Body of pancreas (tissue), 4 donors: ENCODE results near the gene TPD52L2. TPM values are rescaled to one million over a fixed set of nuclear protein-coding genes. Genes with fewer than 3 reads are reported as not detected.

Experiments
- ATAC-seq: fragments of 150-250 bp; one replicate; pipeline ENCODE4 v1.9.1; 2016
- DNase-seq, 4 donors: peaks; one replicate each; pipeline ENCODE4 v3.0.0-alpha.2; 2019
- H3K27ac ChIP-seq, 4 donors: fragments of 200-600 bp; sonication (generic); 1 replicate in 3 of 4; 2 replicates in 1 of 4; pipeline versions ENCODE4 v1.5.1 to v1.6.1; 2016 to 2019; ENCODE audit warnings: mild to moderate bottlenecking in 1 of 4, mixed read lengths in 1 of 4, moderate library complexity in 1 of 4
- H3K27me3 ChIP-seq, 2 donors: fragments of 200-600 bp; sonication (generic); one replicate each; pipeline ENCODE4 v1.6.0; 2016; ENCODE audit warnings: mild to moderate bottlenecking in 1 of 2
- H3K36me3 ChIP-seq, 2 donors: fragments of 200-600 bp; sonication (generic); replicated peaks in 1 of 2; 2 replicates each; pipeline ENCODE4 v1.5.1; 2016; ENCODE audit warnings: low read depth in 2 of 2; ENCODE audit not compliant: insufficient read depth in 1 of 2
- H3K4me1 ChIP-seq: fragments of 200-600 bp; sonication (generic); one replicate; pipeline ENCODE4 v1.6.0; 2016
- H3K4me3 ChIP-seq, 2 donors: fragments of 200-600 bp; sonication (generic); 1 replicate in 1 of 2; 2 replicates in 1 of 2; pipeline ENCODE4 v1.5.1; 2016 to 2019
- H3K9me3 ChIP-seq, 3 donors: fragments of 200-600 bp; sonication (generic); 1 replicate in 2 of 3; 2 replicates in 1 of 3; pipeline ENCODE4 v1.5.1; 2016
- CTCF ChIP-seq, 7 experiments: fragments of 450-650 bp in 4 of 7; fragments of 200-600 bp in 3 of 7; sonication (generic) in 3 of 7; IDR thresholded peaks; one replicate each; pipeline ENCODE4 v1.5.1; 2016 to 2019; ENCODE audit warnings: antibody characterized with exemption in 7 of 7
- POLR2A ChIP-seq, 3 donors: fragments of 450-650 bp; IDR thresholded peaks; one replicate each; pipeline ENCODE4 v1.6.1; 2016; ENCODE audit warnings: antibody characterized with exemption in 3 of 3, mild to moderate bottlenecking in 2 of 3
- WGBS, 2 donors: methylation state at CpG; one replicate each; pipeline ENCODE4 v1.1.5; 2017; 5-methylcytosine and 5-hydroxymethylcytosine counted together
- intact Hi-C: fragments of 100-400 bp; cut with DNase I; formaldehyde crosslinking; loops from one replicate; pipeline ENCODE4 v1.15.1; 2023
- total RNA-seq, 2 donors: library from RNA; depleted of rRNA; stranded (reverse); fragments of >200 nt; gene quantifications; one replicate each; pipeline ENCODE4 v1.1.0, GENCODE V29; 2016

The TPD52L2 gene
- 10 to 100 TPM; 31.4 to 47.1 TPM for total RNA-seq

- H3K9me3 ChIP-seq, result no peaks in the 10 kb centered on the region
- no peaks in the 10 kb centered on the region for H3K27me3 ChIP-seq
- peaks cover 0 to 9% of the 10 kb centered on the region in 2 donors for H3K36me3 ChIP-seq
- peak within 1 kb of the TSS; percentile 69 to 96 for H3K4me3 ChIP-seq
- H3K4me1 ChIP-seq, result peaks cover 27% of the 10 kb centered on the region
- TF ChIP-seq CTCF (IDR thresholded peaks at IDR 0.05), result peak in 1 of 7 experiments; percentile 31
- peak; percentile 96 to 99 (median 99) for TF ChIP-seq POLR2A (IDR thresholded peaks at IDR 0.05)
- peak; percentile 95 for ATAC-seq
- intact Hi-C loops, result no loop called here
- WGBS, 2 donors, result 0 to 1% methylated on average over 24 to 68 of the region's 68 CpGs
- H3K27ac ChIP-seq, result peak within 1 kb of the TSS; percentile 75 to 96 (median 89)
- DNase-seq, result peak; percentile 99 to 100 (median 100)
Measured at GRCh38 chr20:63864978-63865640, at the start of gene TPD52L2. Gene TPD52L2 (plus strand): TSS chr20:63865270. CDS start chr20:63865366, 96 bp downstream.

DNA sequence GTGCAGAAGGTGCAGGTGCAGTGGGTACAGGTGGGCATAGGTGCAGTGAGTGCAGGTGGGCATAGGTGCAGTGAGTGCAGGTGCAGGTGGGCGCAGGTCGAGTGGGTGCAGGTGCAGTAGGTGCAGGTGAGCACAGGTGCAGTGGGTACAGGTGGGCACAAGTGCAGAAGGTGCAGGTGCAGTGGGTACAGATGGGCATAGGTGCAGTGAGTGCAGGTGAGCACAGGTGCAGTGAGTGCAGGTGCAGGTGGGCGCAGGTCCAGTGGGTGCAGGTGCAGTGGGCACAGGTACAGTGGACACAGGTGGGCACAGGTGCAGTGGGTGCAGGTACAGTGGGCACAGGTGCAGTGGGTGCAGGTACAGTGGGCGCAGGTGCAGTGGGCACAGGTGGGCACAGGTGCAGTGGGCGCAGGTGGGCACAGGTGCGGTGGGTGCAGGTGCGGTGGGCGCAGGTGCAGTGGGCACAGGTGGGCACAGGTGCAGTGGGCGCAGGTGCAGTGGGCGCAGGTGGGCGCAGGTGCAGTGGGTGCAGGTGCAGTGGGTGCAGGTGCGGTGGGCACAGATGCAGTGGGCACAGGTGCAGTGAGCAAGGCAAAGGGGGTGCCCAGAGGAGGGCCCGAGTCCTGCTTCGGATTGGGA is 49.3 kb upstream of the TPD52L2 start:
- H3K4me1 ChIP-seq, result peaks cover 4% of the 10 kb centered on the region
- H3K4me3 ChIP-seq, result no peak overlapping the region
- intact Hi-C loops, result no loop called here
- H3K9me3 ChIP-seq, result no peaks in the 10 kb centered on the region
- H3K36me3 ChIP-seq, result no peaks in the 10 kb centered on the region
- TF ChIP-seq CTCF (IDR thresholded peaks at IDR 0.05), result no peak
- TF ChIP-seq POLR2A (IDR thresholded peaks at IDR 0.05), result no peak
- no peaks in the 10 kb centered on the region for H3K27me3 ChIP-seq
- WGBS, 2 donors, result 67 to 87% methylated on average over 11 to 14 of the region's 14 CpGs
- no peak for DNase-seq
- H3K27ac ChIP-seq, result no peak overlapping the region
- ATAC-seq, result no peak

GRCh38 chr20:63819224-63819921 is 45.7 kb upstream of the TPD52L2 start:
- H3K27ac ChIP-seq, result no peak overlapping the region
- 58 to 61% methylated on average over 18 to 24 of the region's 24 CpGs for WGBS, 2 donors
- no peaks in the 10 kb centered on the region for H3K4me1 ChIP-seq
- ATAC-seq, result no peak
- H3K27me3 ChIP-seq, result no peaks in the 10 kb centered on the region
- intact Hi-C loops, result no loop called here
- DNase-seq, result no peak
- no peak overlapping the region for H3K4me3 ChIP-seq
- H3K36me3 ChIP-seq, result no peaks in the 10 kb centered on the region
- TF ChIP-seq CTCF (IDR thresholded peaks at IDR 0.05), result no peak
- no peak for TF ChIP-seq POLR2A (IDR thresholded peaks at IDR 0.05)
- H3K9me3 ChIP-seq, result no peaks in the 10 kb centered on the region

GRCh38 chr20:63821811-63822210 is 43.3 kb upstream of the TPD52L2 start:
- DNase-seq, result no peak
- H3K27ac ChIP-seq, result no peak overlapping the region
- no peaks in the 10 kb centered on the region for H3K27me3 ChIP-seq
- intact Hi-C loops, result no loop called here
- TF ChIP-seq POLR2A (IDR thresholded peaks at IDR 0.05), result no peak
- no peak for TF ChIP-seq CTCF (IDR thresholded peaks at IDR 0.05)
- H3K36me3 ChIP-seq, result no peaks in the 10 kb centered on the region
- ATAC-seq, result no peak
- no peaks in the 10 kb centered on the region for H3K4me1 ChIP-seq
- H3K4me3 ChIP-seq, result no peak overlapping the region
- no peaks in the 10 kb centered on the region for H3K9me3 ChIP-seq
- WGBS, 2 donors, result 72 to 83% methylated on average over 8 of the region's 8 CpGs
